Endothelial cell of umbilical vein (primary cell): ENCODE results near the gene ABCA2. TPM values are rescaled to one million over a fixed set of nuclear protein-coding genes. Genes with fewer than 3 reads are reported as not detected.

Experiments used
- BruUV-seq: library from RNA; stranded (reverse); fragments of 400-500 nt; replicated peaks from 2 replicates; lab custom pipeline; 2021; lab: Mats Ljungman, UMichigan
- CTCF ChIA-PET: fragments of 300-600, 350-600 bp; sonication (Branson Sonifier 250); formaldehyde crosslinking; loops from one replicate; lab custom pipeline; 2021; ENCODE audit warnings: antibody characterized with exemption, inconsistent platforms; lab: Charles Lee
- POLR2A ChIA-PET: fragments of 300-600, 350-600 bp; sonication (Branson Sonifier 250); formaldehyde crosslinking; loops from one replicate; lab custom pipeline; 2021; ENCODE audit warnings: antibody characterized with exemption, inconsistent platforms; lab: Charles Lee
- DNase-seq: peaks from one replicate; pipeline ENCODE4 v3.0.0-alpha.2; 2011; ENCODE audit warnings: low read depth, low spot score
- FAIRE-seq: peaks from 2 replicates; lab custom pipeline; 2011; peaks lifted over from hg19 to GRCh38; lab: Jason Lieb, UNC
- H2AFZ ChIP-seq: 2 replicates; pipeline ENCODE4 v1.6.0; 2012; ENCODE audit warnings: low read depth, low read length, control low read depth, inconsistent platforms
- H3K27ac ChIP-seq: 2 replicates; pipeline ENCODE4 v1.5.1; 2011; ENCODE audit warnings: low read depth, mild to moderate bottlenecking, control low read depth, low read length, moderate library complexity; ENCODE audit not compliant: insufficient read depth
- H3K27me3 ChIP-seq, 2 experiments: 2 replicates each; pipeline versions ENCODE4 v1.6.0 to v1.6.1; 2011; ENCODE audit warnings: low read length in 2 of 2, mixed read lengths in 1 of 2; ENCODE audit not compliant: control insufficient read depth in 2 of 2, insufficient read depth in 2 of 2
- H3K36me3 ChIP-seq, 2 experiments: 2 replicates in 1 of 2; 3 replicates in 1 of 2; pipeline ENCODE4 v1.5.1; 2011; ENCODE audit warnings: low read length in 2 of 2, mild to moderate bottlenecking in 1 of 2, moderate library complexity in 1 of 2; ENCODE audit not compliant: control insufficient read depth in 2 of 2, insufficient read depth in 2 of 2; ENCODE audit errors: extremely low read depth in 1 of 2
- H3K4me1 ChIP-seq: 3 replicates; pipeline ENCODE4 v1.5.1; 2011; ENCODE audit warnings: mild to moderate bottlenecking, low read length; ENCODE audit not compliant: control insufficient read depth, insufficient read depth; ENCODE audit errors: extremely low read depth
- H3K4me2 ChIP-seq: 2 replicates; pipeline ENCODE4 v1.6.1; 2011; ENCODE audit warnings: low read length, control low read depth, mixed read lengths; ENCODE audit not compliant: insufficient read depth
- H3K4me3 ChIP-seq, 3 experiments: fragments of 200-600 bp in 1 of 3; sonication (generic), shearing (Covaris generic) in 1 of 3; replicated peaks in 1 of 3; 2 replicates each; pipeline ENCODE4 v1.5.1; 2011 to 2016; ENCODE audit warnings: control low read depth in 3 of 3, low read length in 3 of 3, mild to moderate bottlenecking in 2 of 3, inconsistent platforms in 1 of 3, low read depth in 1 of 3, moderate library complexity in 1 of 3; ENCODE audit not compliant: insufficient read depth in 1 of 3
- H3K79me2 ChIP-seq: 2 replicates; pipeline ENCODE4 v1.6.0; 2012; ENCODE audit warnings: low read length, inconsistent platforms; ENCODE audit not compliant: control insufficient read depth, insufficient read depth
- H3K9ac ChIP-seq: replicated peaks from 2 replicates; pipeline ENCODE3; 2011; ENCODE audit warnings: low read length, control low read depth; ENCODE audit not compliant: insufficient read depth; ENCODE audit errors: extremely low read depth
- H3K9me1 ChIP-seq: replicated peaks from 3 replicates; pipeline ENCODE4 v1.6.0; 2011; ENCODE audit warnings: mild to moderate bottlenecking, low read length; ENCODE audit not compliant: control insufficient read depth, insufficient read depth; ENCODE audit errors: extremely low read depth
- H3K9me3 ChIP-seq: replicated peaks from 2 replicates; pipeline ENCODE4 v1.5.1; 2012; ENCODE audit warnings: low read length, inconsistent platforms; ENCODE audit not compliant: control insufficient read depth, insufficient read depth
- H4K20me1 ChIP-seq: replicated peaks from 2 replicates; pipeline ENCODE3; 2011; ENCODE audit warnings: mild to moderate bottlenecking, low read length; ENCODE audit not compliant: control insufficient read depth, insufficient read depth; ENCODE audit errors: extremely low read depth
- CTCF ChIP-seq, 2 donors: IDR thresholded peaks; 1 replicate in 1 of 2; 2 replicates in 1 of 2; pipeline ENCODE4 v1.5.1; 2011; ENCODE audit warnings: low read length in 2 of 2, mild to moderate bottlenecking in 2 of 2, moderate library complexity in 2 of 2, control low read depth in 1 of 2, inconsistent platforms in 1 of 2, low read depth in 1 of 2; ENCODE audit not compliant: insufficient read depth in 1 of 2; ENCODE audit errors: extremely low read depth in 1 of 2
- EZH2 ChIP-seq: IDR thresholded peaks from 2 replicates; pipeline ENCODE4 v1.6.1; 2012; ENCODE audit warnings: borderline replicate concordance, low read depth, mild to moderate bottlenecking, moderate library complexity, low read length, inconsistent platforms; ENCODE audit not compliant: severe bottlenecking
- FOS ChIP-seq: IDR thresholded peaks from 2 replicates; pipeline ENCODE4 v1.6.1; 2011; ENCODE audit warnings: mild to moderate bottlenecking, low read length, moderate library complexity, borderline replicate concordance; ENCODE audit not compliant: insufficient read depth
- GATA2 ChIP-seq: IDR thresholded peaks from 2 replicates; pipeline ENCODE4 v1.7.0; 2011; ENCODE audit warnings: low read depth, mild to moderate bottlenecking, moderate library complexity, mixed read lengths, low read length; ENCODE audit not compliant: insufficient read length, insufficient read depth
- JUN ChIP-seq: IDR thresholded peaks from 2 replicates; pipeline ENCODE4 v1.6.1; 2011; ENCODE audit warnings: borderline replicate concordance, low read depth; ENCODE audit not compliant: insufficient read length, insufficient read depth
- MAX ChIP-seq: IDR thresholded peaks from 2 replicates; pipeline ENCODE4 v1.6.1; 2011; ENCODE audit not compliant: insufficient read depth, insufficient read length
- MYC ChIP-seq: IDR thresholded peaks from one replicate; pipeline ENCODE4 v1.6.1; 2011; ENCODE audit warnings: mild to moderate bottlenecking, low read depth, low read length
- POLR2A ChIP-seq: IDR thresholded peaks from 2 replicates; pipeline ENCODE4 v1.6.1; 2012; ENCODE audit warnings: low read depth, mild to moderate bottlenecking, control low read depth, low read length
- POLR2AphosphoS5 ChIP-seq: IDR thresholded peaks from 2 replicates; pipeline ENCODE4 v1.6.1; 2012; ENCODE audit warnings: low read depth, mild to moderate bottlenecking, control low read depth, low read length, moderate library complexity; ENCODE audit not compliant: insufficient read depth
- dilution Hi-C: fragments of 300-500 bp; cut with MboI; formaldehyde crosslinking; loops from one replicate; pipeline ENCODE4 v1.15.0; 2019; ENCODE audit warnings: low sequenced_read_pairs; ENCODE audit not compliant: extremely low pct_ligation_motif_present
- intact Hi-C: fragments of 100-400 bp; cut with micrococcal nuclease; formaldehyde crosslinking; loops from one replicate; pipeline ENCODE4 v1.10.0; 2022
- polyA plus RNA-seq, 4 experiments: library from polyadenylated mRNA; depleted of rRNA in 3 of 4; stranded (reverse) in 3 of 4; unstranded in 1 of 4; fragments of >200 nt; gene quantifications; 2 replicates each; pipeline versions ENCODE4 v1.2.1 to v1.2.3, GENCODE V29; 2011 to 2012; ENCODE audit warnings: missing spikeins in 1 of 4
- total RNA-seq: library from RNA; stranded (reverse); gene quantifications from 2 replicates; pipeline ENCODE4 v1.2.3, GENCODE V29; 2021

The ABCA2 gene
- total and polyA plus RNA-seq, 2 donors (not counting 3 experiments of a cell fraction or from before 2014, with no cell fraction given), result 20.0 to 29.1 TPM

GRCh38 chr9:137062384-137062783 is 34.3 kb upstream of the ABCA2 start:
- Histone ChIP-seq H3K9ac (no peak overlapping the region), H3K36me3 (no peaks in the 10 kb centered on the region), H3K27me3 (no peaks in the 10 kb centered on the region), H2AFZ (no peak overlapping the region), H3K27ac (no peak overlapping the region), H3K4me2 (no peak overlapping the region), H3K9me3 (no peaks in the 10 kb centered on the region), H3K4me3 (no peak overlapping the region), H4K20me1 (no peaks in the 10 kb centered on the region), H3K9me1 (no peaks in the 10 kb centered on the region), H3K4me1 (no peaks in the 10 kb centered on the region), H3K79me2 (no peaks in the 10 kb centered on the region)
- TF ChIP-seq MYC, result no peak
- TF ChIP-seq POLR2A, result no peak
- no peak for TF ChIP-seq CTCF (IDR thresholded peaks at IDR 0.05; ENCODE audit: extremely low read depth in 1 of 2, insufficient read depth in 1 of 2, low read depth in 1 of 2, low read length in 2 of 2)
- no peak for TF ChIP-seq POLR2AphosphoS5
- no peak for TF ChIP-seq EZH2
- TF ChIP-seq FOS, result no peak
- no peak for TF ChIP-seq MAX
- TF ChIP-seq GATA2, result no peak
- TF ChIP-seq JUN, result no peak
- DNase-seq (no peak), FAIRE-seq (peak; percentile 12)
- ChIA-PET POLR2A (no interaction called here), CTCF (interaction anchor here (2.3 kb wide), 1 partner anchor 33 kb away, joined by 16 read pairs; no protein-coding TSS in a partner anchor)
- dilution Hi-C loops, result no loop called here
- intact Hi-C loops, result no loop called here
- BruUV-seq, result TSS peak; percentile 81
